Liver (tissue), 3 donors: Measurements from ENCODE around the gene LRMDA.

Experiments used
- ATF3 ChIP-seq: IDR thresholded peaks from 2 replicates; pipeline ENCODE4 v1.6.1; 2016; ENCODE audit warnings: antibody characterized with exemption
- JUND ChIP-seq, 2 donors: IDR thresholded peaks; 2 replicates each; pipeline ENCODE4 v1.6.1; 2016; ENCODE audit warnings: antibody characterized with exemption in 2 of 2
- MAX ChIP-seq: IDR thresholded peaks from 2 replicates; pipeline ENCODE4 v1.6.1; 2016; ENCODE audit warnings: antibody characterized with exemption
- NR2F2 ChIP-seq: IDR thresholded peaks from 2 replicates; pipeline ENCODE4 v1.6.1; 2016; ENCODE audit warnings: antibody characterized with exemption
- RXRA ChIP-seq, 2 donors: IDR thresholded peaks; 2 replicates each; pipeline ENCODE4 v1.6.1; 2017 to 2018; ENCODE audit warnings: antibody characterized with exemption in 2 of 2, mild to moderate bottlenecking in 1 of 2
- TAF1 ChIP-seq: conservative IDR thresholded peaks from 2 replicates; pipeline ENCODE4 v1.6.1; 2016; ENCODE audit warnings: antibody characterized with exemption, mild to moderate bottlenecking
- TF ChIP-seq, protein P1 (sequence below): fragments of 150-350 bp; IDR thresholded peaks from 2 replicates; pipeline ENCODE4 v1.5.1; 2017; ENCODE audit warnings: improper control_type of control experiment, low read depth, low read length; ENCODE audit not compliant: missing input control
- donor health status: healthy.
- donor health status: healthy.

- TF ChIP-seq RXRA (IDR thresholded peaks at IDR 0.05) (no peak), JUND (IDR thresholded peaks at IDR 0.05) (no peak), MAX (no peak), TAF1 (no peak), ATF3 (no peak), NR2F2 (no peak)
- TF ChIP-seq, protein P1, sequence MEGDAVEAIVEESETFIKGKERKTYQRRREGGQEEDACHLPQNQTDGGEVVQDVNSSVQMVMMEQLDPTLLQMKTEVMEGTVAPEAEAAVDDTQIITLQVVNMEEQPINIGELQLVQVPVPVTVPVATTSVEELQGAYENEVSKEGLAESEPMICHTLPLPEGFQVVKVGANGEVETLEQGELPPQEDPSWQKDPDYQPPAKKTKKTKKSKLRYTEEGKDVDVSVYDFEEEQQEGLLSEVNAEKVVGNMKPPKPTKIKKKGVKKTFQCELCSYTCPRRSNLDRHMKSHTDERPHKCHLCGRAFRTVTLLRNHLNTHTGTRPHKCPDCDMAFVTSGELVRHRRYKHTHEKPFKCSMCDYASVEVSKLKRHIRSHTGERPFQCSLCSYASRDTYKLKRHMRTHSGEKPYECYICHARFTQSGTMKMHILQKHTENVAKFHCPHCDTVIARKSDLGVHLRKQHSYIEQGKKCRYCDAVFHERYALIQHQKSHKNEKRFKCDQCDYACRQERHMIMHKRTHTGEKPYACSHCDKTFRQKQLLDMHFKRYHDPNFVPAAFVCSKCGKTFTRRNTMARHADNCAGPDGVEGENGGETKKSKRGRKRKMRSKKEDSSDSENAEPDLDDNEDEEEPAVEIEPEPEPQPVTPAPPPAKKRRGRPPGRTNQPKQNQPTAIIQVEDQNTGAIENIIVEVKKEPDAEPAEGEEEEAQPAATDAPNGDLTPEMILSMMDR, result no peak
These were observed 866.9 kb downstream of the LRMDA start for GRCh38 chr10:76298329-76298728.
